WTC11 (cell line): Measurements from ENCODE around the gene PIK3C3. TPM values are rescaled to one million over a fixed set of nuclear protein-coding genes. Genes with fewer than 3 reads are reported as not detected.

Experiments
- ATAC-seq: fragments of 200-7000 bp; cut with Tn5 transposase; 2 replicates; pipeline ENCODE4 v1.10.0; 2021; ENCODE audit warnings: mild to moderate bottlenecking, moderate library complexity
- CTCF ChIA-PET: fragments of 300-600 bp; sonication (Branson Sonifier 250); formaldehyde crosslinking; loops from one replicate; lab custom pipeline; 2021; ENCODE audit warnings: antibody characterized with exemption; lab: Charles Lee
- POLR2A ChIA-PET: fragments of 350-600 bp; sonication (Branson Sonifier 250); formaldehyde crosslinking; loops from one replicate; lab custom pipeline; 2021; ENCODE audit warnings: antibody characterized with exemption; lab: Charles Lee
- DNase-seq: peaks from one replicate; pipeline ENCODE4 v3.0.0; 2021; ENCODE audit warnings: low spot score
- H3K27ac Mint-ChIP-seq: 2 replicates; pipeline ENCODE4 v1.8.0; 2021; ENCODE audit warnings: mixed read lengths
- H3K27me3 Mint-ChIP-seq: 2 replicates; pipeline ENCODE4 v1.8.0; 2021; ENCODE audit warnings: low read depth, mild to moderate bottlenecking, moderate library complexity, mixed read lengths
- H3K36me3 Mint-ChIP-seq: 2 replicates; pipeline ENCODE4 v1.8.0; 2021; ENCODE audit warnings: mixed read lengths
- H3K4me1 Mint-ChIP-seq: 2 replicates; pipeline ENCODE4 v1.8.0; 2022; ENCODE audit warnings: mixed read lengths
- H3K4me3 Mint-ChIP-seq: 2 replicates; pipeline ENCODE4 v1.8.0; 2021; ENCODE audit warnings: mild to moderate bottlenecking, moderate library complexity, mixed read lengths
- H3K9me3 Mint-ChIP-seq: 2 replicates; pipeline ENCODE4 v1.8.0; 2021; ENCODE audit warnings: mixed read lengths
- ATF1 ChIP-seq: sonication (generic); formaldehyde crosslinking; IDR thresholded peaks from 2 replicates; pipeline ENCODE4 v1.8.1; 2023; ENCODE audit warnings: mild to moderate bottlenecking, moderate library complexity, missing genetic modification reagents
- NR2C2 ChIP-seq: sonication (generic); formaldehyde crosslinking; IDR thresholded peaks from 2 replicates; pipeline ENCODE4 v1.8.0; 2022; ENCODE audit warnings: mild to moderate bottlenecking, missing genetic modification reagents
- PRDM15 ChIP-seq: sonication (generic); formaldehyde crosslinking; IDR thresholded peaks from 2 replicates; pipeline ENCODE4 v1.8.0; 2022; ENCODE audit warnings: missing genetic modification reagents
- TCF7 ChIP-seq: sonication (generic); formaldehyde crosslinking; IDR thresholded peaks from 2 replicates; pipeline ENCODE4 v1.8.0; 2022; ENCODE audit warnings: mild to moderate bottlenecking, low read depth, missing genetic modification reagents, moderate library complexity
- TEAD4 ChIP-seq: sonication (generic); formaldehyde crosslinking; IDR thresholded peaks from 2 replicates; pipeline ENCODE4 v1.8.0; 2022; ENCODE audit warnings: mild to moderate bottlenecking, missing genetic modification reagents
- ZBTB21 ChIP-seq: sonication (generic); formaldehyde crosslinking; IDR thresholded peaks from 2 replicates; pipeline ENCODE4 v1.8.1; 2023; ENCODE audit warnings: mild to moderate bottlenecking, missing genetic modification reagents, borderline replicate concordance
- ZBTB43 ChIP-seq: sonication (generic); formaldehyde crosslinking; IDR thresholded peaks from 2 replicates; pipeline ENCODE4 v1.8.1; 2023; ENCODE audit warnings: mild to moderate bottlenecking, missing genetic modification reagents
- ZNF121 ChIP-seq: sonication (generic); formaldehyde crosslinking; IDR thresholded peaks from 2 replicates; pipeline ENCODE4 v1.8.0; 2023; ENCODE audit warnings: missing genetic modification reagents
- ZNF396 ChIP-seq: fragments of 250-450 bp; sonication (Bioruptor Pico); IDR thresholded peaks from 2 replicates; pipeline ENCODE4 v1.8.0; 2021; ENCODE audit warnings: mild to moderate bottlenecking, moderate library complexity, borderline replicate concordance
- total RNA-seq: library from RNA; stranded (reverse); gene quantifications from 3 replicates; pipeline ENCODE4 v1.2.3, GENCODE V29; 2021
- TF ChIP-seq, protein P1 (sequence below): fragments of 250-450 bp; sonication (Bioruptor Pico); IDR thresholded peaks from 2 replicates; pipeline ENCODE4 v2.1.2; 2022; ENCODE audit warnings: mild to moderate bottlenecking, moderate library complexity
- TF ChIP-seq, protein P2 (sequence below): sonication (generic); formaldehyde crosslinking; IDR thresholded peaks from 2 replicates; pipeline ENCODE4 v1.8.0; 2023; ENCODE audit warnings: mild to moderate bottlenecking, missing genetic modification reagents
- TF ChIP-seq, protein P3 (sequence below): sonication (generic); formaldehyde crosslinking; IDR thresholded peaks from 2 replicates; pipeline ENCODE4 v1.8.1; 2022; ENCODE audit warnings: missing genetic modification reagents, borderline replicate concordance
- TF ChIP-seq, protein P4 (sequence below): sonication (generic); formaldehyde crosslinking; IDR thresholded peaks from 2 replicates; pipeline ENCODE4 v1.8.0; 2023; ENCODE audit warnings: missing genetic modification reagents

The PIK3C3 gene
- total RNA-seq, 1 experiment from 2014 or later: 40.4 TPM

DNA sequence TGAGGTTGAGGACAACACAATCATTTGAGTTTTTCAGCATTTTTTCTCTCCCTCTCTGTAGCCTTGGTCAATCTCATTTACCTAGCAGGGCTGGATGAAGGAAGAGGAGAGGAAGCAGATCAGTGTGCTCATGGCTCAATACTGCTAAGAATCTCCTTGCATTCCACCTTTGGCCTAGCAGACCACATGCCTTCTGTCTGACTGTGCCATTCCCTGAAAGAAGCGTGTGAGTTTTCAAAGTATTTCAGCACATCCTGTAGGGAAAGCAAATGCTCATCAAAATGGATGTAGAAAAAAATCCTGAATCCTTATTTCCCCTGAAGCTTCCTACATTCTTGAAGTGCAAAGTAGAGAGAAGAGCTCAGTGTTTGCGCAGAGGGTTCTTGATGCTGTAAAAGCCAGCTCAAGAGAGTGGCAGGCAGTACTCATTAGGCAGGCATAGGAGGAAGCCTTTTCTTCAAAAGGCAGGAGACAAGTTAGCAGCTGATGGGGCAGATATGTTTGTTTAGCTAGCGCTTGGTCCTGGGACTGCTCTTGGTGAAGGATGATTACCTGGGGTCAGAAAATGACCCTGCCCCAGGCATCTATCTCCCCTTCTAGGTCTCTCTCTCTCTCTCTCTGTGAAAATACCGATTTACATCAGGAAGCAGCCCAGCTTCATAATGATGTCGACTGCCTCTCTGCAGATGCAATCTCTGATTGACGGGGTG lies 14.4 kb upstream of the PIK3C3 start:
- DNase-seq: no peak
- POLR2A ChIA-PET: no interaction called here
- peak; percentile 78 for ATAC-seq
- Mint-ChIP-seq H3K4me1 (peaks cover 22% of the 10 kb centered on the region), H3K4me3 (no peak overlapping the region), H3K27ac (peak overlapping the region; percentile 12; the same call in 1 of the 2 replicates), H3K27me3 (peaks cover 2% of the 10 kb centered on the region; the same call in 1 of the 2 replicates), H3K9me3 (no peaks in the 10 kb centered on the region), H3K36me3 (no peaks in the 10 kb centered on the region)
- TF ChIP-seq NR2C2 (CRISPR knock-in tag) (no peak), ZBTB43 (no peak), ZNF121 (CRISPR knock-in tag) (no peak), ZNF396 (no peak), TEAD4 (CRISPR knock-in tag) (no peak), ZBTB21 (CRISPR knock-in tag) (no peak), PRDM15 (CRISPR knock-in tag) (no peak), TCF7 (CRISPR knock-in tag) (no peak), ATF1 (CRISPR knock-in tag) (no peak)
- TF ChIP-seq, protein P1, sequence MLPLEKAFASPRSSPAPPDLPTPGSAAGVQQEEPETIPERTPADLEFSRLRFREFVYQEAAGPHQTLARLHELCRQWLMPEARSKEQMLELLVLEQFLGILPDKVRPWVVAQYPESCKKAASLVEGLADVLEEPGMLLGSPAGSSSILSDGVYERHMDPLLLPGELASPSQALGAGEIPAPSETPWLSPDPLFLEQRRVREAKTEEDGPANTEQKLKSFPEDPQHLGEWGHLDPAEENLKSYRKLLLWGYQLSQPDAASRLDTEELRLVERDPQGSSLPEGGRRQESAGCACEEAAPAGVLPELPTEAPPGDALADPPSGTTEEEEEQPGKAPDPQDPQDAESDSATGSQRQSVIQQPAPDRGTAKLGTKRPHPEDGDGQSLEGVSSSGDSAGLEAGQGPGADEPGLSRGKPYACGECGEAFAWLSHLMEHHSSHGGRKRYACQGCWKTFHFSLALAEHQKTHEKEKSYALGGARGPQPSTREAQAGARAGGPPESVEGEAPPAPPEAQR (CRISPR knock-in tag): no peak
- TF ChIP-seq, protein P2, sequence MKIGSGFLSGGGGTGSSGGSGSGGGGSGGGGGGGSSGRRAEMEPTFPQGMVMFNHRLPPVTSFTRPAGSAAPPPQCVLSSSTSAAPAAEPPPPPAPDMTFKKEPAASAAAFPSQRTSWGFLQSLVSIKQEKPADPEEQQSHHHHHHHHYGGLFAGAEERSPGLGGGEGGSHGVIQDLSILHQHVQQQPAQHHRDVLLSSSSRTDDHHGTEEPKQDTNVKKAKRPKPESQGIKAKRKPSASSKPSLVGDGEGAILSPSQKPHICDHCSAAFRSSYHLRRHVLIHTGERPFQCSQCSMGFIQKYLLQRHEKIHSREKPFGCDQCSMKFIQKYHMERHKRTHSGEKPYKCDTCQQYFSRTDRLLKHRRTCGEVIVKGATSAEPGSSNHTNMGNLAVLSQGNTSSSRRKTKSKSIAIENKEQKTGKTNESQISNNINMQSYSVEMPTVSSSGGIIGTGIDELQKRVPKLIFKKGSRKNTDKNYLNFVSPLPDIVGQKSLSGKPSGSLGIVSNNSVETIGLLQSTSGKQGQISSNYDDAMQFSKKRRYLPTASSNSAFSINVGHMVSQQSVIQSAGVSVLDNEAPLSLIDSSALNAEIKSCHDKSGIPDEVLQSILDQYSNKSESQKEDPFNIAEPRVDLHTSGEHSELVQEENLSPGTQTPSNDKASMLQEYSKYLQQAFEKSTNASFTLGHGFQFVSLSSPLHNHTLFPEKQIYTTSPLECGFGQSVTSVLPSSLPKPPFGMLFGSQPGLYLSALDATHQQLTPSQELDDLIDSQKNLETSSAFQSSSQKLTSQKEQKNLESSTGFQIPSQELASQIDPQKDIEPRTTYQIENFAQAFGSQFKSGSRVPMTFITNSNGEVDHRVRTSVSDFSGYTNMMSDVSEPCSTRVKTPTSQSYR (CRISPR knock-in tag): no peak
- TF ChIP-seq, protein P3, sequence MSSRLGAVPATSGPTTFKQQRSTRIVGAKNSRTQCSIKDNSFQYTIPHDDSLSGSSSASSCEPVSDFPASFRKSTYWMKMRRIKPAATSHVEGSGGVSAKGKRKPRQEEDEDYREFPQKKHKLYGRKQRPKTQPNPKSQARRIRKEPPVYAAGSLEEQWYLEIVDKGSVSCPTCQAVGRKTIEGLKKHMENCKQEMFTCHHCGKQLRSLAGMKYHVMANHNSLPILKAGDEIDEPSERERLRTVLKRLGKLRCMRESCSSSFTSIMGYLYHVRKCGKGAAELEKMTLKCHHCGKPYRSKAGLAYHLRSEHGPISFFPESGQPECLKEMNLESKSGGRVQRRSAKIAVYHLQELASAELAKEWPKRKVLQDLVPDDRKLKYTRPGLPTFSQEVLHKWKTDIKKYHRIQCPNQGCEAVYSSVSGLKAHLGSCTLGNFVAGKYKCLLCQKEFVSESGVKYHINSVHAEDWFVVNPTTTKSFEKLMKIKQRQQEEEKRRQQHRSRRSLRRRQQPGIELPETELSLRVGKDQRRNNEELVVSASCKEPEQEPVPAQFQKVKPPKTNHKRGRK (CRISPR knock-in tag): no peak
- TF ChIP-seq, protein P4, sequence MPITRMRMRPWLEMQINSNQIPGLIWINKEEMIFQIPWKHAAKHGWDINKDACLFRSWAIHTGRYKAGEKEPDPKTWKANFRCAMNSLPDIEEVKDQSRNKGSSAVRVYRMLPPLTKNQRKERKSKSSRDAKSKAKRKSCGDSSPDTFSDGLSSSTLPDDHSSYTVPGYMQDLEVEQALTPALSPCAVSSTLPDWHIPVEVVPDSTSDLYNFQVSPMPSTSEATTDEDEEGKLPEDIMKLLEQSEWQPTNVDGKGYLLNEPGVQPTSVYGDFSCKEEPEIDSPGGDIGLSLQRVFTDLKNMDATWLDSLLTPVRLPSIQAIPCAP: no peak
- CTCF ChIA-PET: interaction anchor here (0.6 kb wide), 1 partner anchor 282 kb away, joined by 5 read pairs; no protein-coding TSS in a partner anchor
